ENCODE results near the gene PDCD4.

- no peak for TF ChIP-seq CTCF (conservative IDR thresholded peaks at IDR 0.05; ENCODE audit: low read length)
- no peak for TF ChIP-seq EZH2phosphoT487 (IDR thresholded peaks at IDR 0.05; ENCODE audit: borderline replicate concordance, low read depth, low read length)
Measured at GRCh38 chr10:110836706-110837105, 35.0 kb upstream of the PDCD4 start.
